CD4-positive, alpha-beta T cell treated with Interleukin-17A for 1 hour (primary cell): Measurements from ENCODE around the gene PTMA.
A peak's percentile ranks its signal among the peaks of the same experiment; 100 is the strongest.

Experiments
- DNase-seq: peaks from one replicate; pipeline ENCODE4 v3.0.0-alpha.2; 2020

PTMA gene

GRCh38 chr2:231677632-231678104 lies 30.7 kb upstream of the PTMA start:
- DNase-seq: peak; percentile 90

- no peak for DNase-seq
Observed at GRCh38 chr2:231679908-231680284, 28.4 kb upstream of the PTMA start.

- no peak for DNase-seq
Observed at GRCh38 chr2:231680285-231680991, 27.9 kb upstream of the PTMA start.

GRCh38 chr2:231680992-231681852 lies 27.1 kb upstream of the PTMA start:
- no peak for DNase-seq

GRCh38 chr2:231682603-231683291 lies 25.6 kb upstream of the PTMA start:
- DNase-seq: no peak

GRCh38 chr2:231683292-231684235 lies 24.8 kb upstream of the PTMA start:
- no peak for DNase-seq

- no peak for DNase-seq
Observed at GRCh38 chr2:231684314-231685223, 23.8 kb upstream of the PTMA start.

- no peak for DNase-seq
Observed at GRCh38 chr2:231685349-231686191, 22.8 kb upstream of the PTMA start.

- DNase-seq: no peak
Observed at GRCh38 chr2:231686192-231687100, 21.9 kb upstream of the PTMA start.

GRCh38 chr2:231687133-231687852 lies 21.0 kb upstream of the PTMA start:
- DNase-seq: peak; percentile 68

- DNase-seq: no peak
Observed at GRCh38 chr2:231687961-231688360, 20.4 kb upstream of the PTMA start.

- no peak for DNase-seq
Observed at GRCh38 chr2:231688719-231689118, 19.6 kb upstream of the PTMA start.

- no peak for DNase-seq
Observed at GRCh38 chr2:231689124-231689893, 19.0 kb upstream of the PTMA start.

- no peak for DNase-seq
Observed at GRCh38 chr2:231691251-231691772, 17.0 kb upstream of the PTMA start.

GRCh38 chr2:231692847-231693246 lies 15.5 kb upstream of the PTMA start:
- no peak for DNase-seq

GRCh38 chr2:231693956-231694355 lies 14.4 kb upstream of the PTMA start:
- no peak for DNase-seq

GRCh38 chr2:231696004-231696367 lies 12.3 kb upstream of the PTMA start:
- DNase-seq: no peak
